CD4-positive, alpha-beta T cell (primary cell): ENCODE data around the gene MAN1C1. TPM values are rescaled to one million over a fixed set of nuclear protein-coding genes. Genes with fewer than 3 reads are reported as not detected.

Source experiments
- ATAC-seq: fragments of 200-7000 bp; cut with Tn5 transposase; one replicate; pipeline ENCODE4 v1.10.0; 2022; ENCODE audit warnings: mild to moderate bottlenecking; ENCODE audit not compliant: poor library complexity
- CTCF ChIA-PET: fragments of 350-600 bp; sonication (Branson Sonifier 250); formaldehyde crosslinking; loops from one replicate; lab custom pipeline; 2021; ENCODE audit warnings: antibody characterized with exemption, inconsistent platforms; lab: Charles Lee
- POLR2A ChIA-PET: fragments of 350-600 bp; sonication (Branson Sonifier 250); formaldehyde crosslinking; loops from one replicate; lab custom pipeline; 2021; ENCODE audit warnings: antibody characterized with exemption, inconsistent platforms; lab: Charles Lee
- DNase-seq, 14 experiments: peaks; one replicate each; pipeline ENCODE4 v3.0.0-alpha.2; 2013 to 2020; ENCODE audit warnings: mixed read lengths in 2 of 14
- H3K27ac ChIP-seq, 2 donors: one replicate each; pipeline versions ENCODE4 v1.5.1 to v1.7.0; 2013; ENCODE audit warnings: low read length in 2 of 2, low read depth in 1 of 2, mild to moderate bottlenecking in 1 of 2
- H3K27me3 ChIP-seq, 2 experiments: 1 replicate in 1 of 2; 2 replicates in 1 of 2; pipeline versions ENCODE4 v1.6.1 to v1.7.0; 2013; ENCODE audit warnings: low read length in 2 of 2, control low read depth in 1 of 2, mild to moderate bottlenecking in 1 of 2, moderate library complexity in 1 of 2; ENCODE audit not compliant: insufficient read depth in 2 of 2, control insufficient read depth in 1 of 2
- H3K36me3 ChIP-seq: one replicate; pipeline ENCODE4 v1.6.1; 2013; ENCODE audit warnings: low read length, control low read depth; ENCODE audit not compliant: insufficient read depth
- H3K4me1 ChIP-seq: one replicate; pipeline ENCODE4 v1.6.1; 2013; ENCODE audit warnings: low read length, control low read depth; ENCODE audit not compliant: insufficient read depth
- H3K4me3 ChIP-seq: one replicate; pipeline ENCODE4 v1.5.1; 2013; ENCODE audit warnings: mild to moderate bottlenecking, low read length, moderate library complexity
- H3K9me3 ChIP-seq, 2 experiments: 1 replicate in 1 of 2; 2 replicates in 1 of 2; pipeline versions ENCODE4 v1.6.1 to v1.7.0; 2013; ENCODE audit warnings: low read length in 2 of 2, mild to moderate bottlenecking in 2 of 2, control low read depth in 1 of 2, moderate library complexity in 1 of 2; ENCODE audit not compliant: control insufficient read depth in 1 of 2, insufficient read depth in 1 of 2
- H3K27ac Mint-ChIP-seq: one replicate; pipeline ENCODE4 v1.8.0; 2020; ENCODE audit warnings: mixed read lengths
- H3K27me3 Mint-ChIP-seq: one replicate; pipeline ENCODE4 v1.8.0; 2021; ENCODE audit warnings: mixed read lengths
- H3K36me3 Mint-ChIP-seq: one replicate; pipeline ENCODE4 v1.8.0; 2021; ENCODE audit warnings: low read depth, mixed read lengths
- H3K4me1 Mint-ChIP-seq: one replicate; pipeline ENCODE4 v1.8.0; 2021; ENCODE audit warnings: low read depth, mixed read lengths
- H3K4me3 Mint-ChIP-seq: one replicate; pipeline ENCODE4 v1.8.0; 2020; ENCODE audit warnings: mild to moderate bottlenecking, mixed read lengths
- H3K9me3 Mint-ChIP-seq: one replicate; pipeline ENCODE4 v1.8.0; 2020; ENCODE audit warnings: mixed read lengths
- intact Hi-C, 2 experiments: fragments of 100-400 bp; cut with DNase I in 1 of 2; cut with micrococcal nuclease in 1 of 2; formaldehyde crosslinking; loops; one replicate each; pipeline versions ENCODE4 v1.15.1 to v1.9.0; 2023 to 2025; cut with DNase I, micrococcal nuclease
- total RNA-seq, 174 experiments: library from RNA in 2 of 174; stranded (reverse) in 2 of 174; gene quantifications; one replicate each; pipeline ENCODE4 v1.2.3 and lab custom pipeline; 2021 to 2026
- TF ChIP-seq, protein P1 (sequence below): fragments of 200-600 bp; IDR thresholded peaks from one replicate; pipeline ENCODE4 v1.8.0; 2022; ENCODE audit warnings: antibody characterized with exemption, mild to moderate bottlenecking

MAN1C1 gene
- total RNA-seq, 2 experiments from 2014 or later = 44.4 to 46.9 TPM

- ATAC-seq (no peak), DNase-seq (peak in 1 of 14 experiments; percentile 8)
- Histone ChIP-seq H3K27me3 (no peaks in the 10 kb centered on the region), H3K27ac (peak overlapping the region; percentile 8 to 15), H3K4me1 (peaks cover 72% of the 10 kb centered on the region), H3K9me3 (no peaks in the 10 kb centered on the region), H3K36me3 (peaks cover 28% of the 10 kb centered on the region), H3K4me3 (no peak overlapping the region)
- intact Hi-C loops = loop anchor here in 1 of 2 experiments (5.0 kb wide), 1 partner anchor 34 kb away; no protein-coding TSS in a partner anchor
- Mint-ChIP-seq H3K9me3 (no peaks in the 10 kb centered on the region), H3K4me3 (no peak overlapping the region), H3K27ac (peak overlapping the region; percentile 87), H3K36me3 (peaks cover 32% of the 10 kb centered on the region), H3K4me1 (peaks cover 60% of the 10 kb centered on the region), H3K27me3 (no peaks in the 10 kb centered on the region)
- ChIA-PET CTCF (interaction anchor here (1.2 to 3.4 kb wide), 4 partner anchors 9 to 67 kb away, joined by 3 to 12 read pairs (median 4); no protein-coding TSS in a partner anchor), POLR2A (interaction anchor here (0.9 to 3.8 kb wide), 22 partner anchors 7 to 249 kb away, joined by 3 to 25 read pairs (median 9); partner anchors contain the start of genes LDLRAP1, MACO1, MAN1C1 and MTFR1L)
- TF ChIP-seq, protein P1, sequence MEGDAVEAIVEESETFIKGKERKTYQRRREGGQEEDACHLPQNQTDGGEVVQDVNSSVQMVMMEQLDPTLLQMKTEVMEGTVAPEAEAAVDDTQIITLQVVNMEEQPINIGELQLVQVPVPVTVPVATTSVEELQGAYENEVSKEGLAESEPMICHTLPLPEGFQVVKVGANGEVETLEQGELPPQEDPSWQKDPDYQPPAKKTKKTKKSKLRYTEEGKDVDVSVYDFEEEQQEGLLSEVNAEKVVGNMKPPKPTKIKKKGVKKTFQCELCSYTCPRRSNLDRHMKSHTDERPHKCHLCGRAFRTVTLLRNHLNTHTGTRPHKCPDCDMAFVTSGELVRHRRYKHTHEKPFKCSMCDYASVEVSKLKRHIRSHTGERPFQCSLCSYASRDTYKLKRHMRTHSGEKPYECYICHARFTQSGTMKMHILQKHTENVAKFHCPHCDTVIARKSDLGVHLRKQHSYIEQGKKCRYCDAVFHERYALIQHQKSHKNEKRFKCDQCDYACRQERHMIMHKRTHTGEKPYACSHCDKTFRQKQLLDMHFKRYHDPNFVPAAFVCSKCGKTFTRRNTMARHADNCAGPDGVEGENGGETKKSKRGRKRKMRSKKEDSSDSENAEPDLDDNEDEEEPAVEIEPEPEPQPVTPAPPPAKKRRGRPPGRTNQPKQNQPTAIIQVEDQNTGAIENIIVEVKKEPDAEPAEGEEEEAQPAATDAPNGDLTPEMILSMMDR = no peak
These were observed 45.0 kb upstream of the MAN1C1 start for GRCh38 chr1:25571522-25571970.

DNA sequence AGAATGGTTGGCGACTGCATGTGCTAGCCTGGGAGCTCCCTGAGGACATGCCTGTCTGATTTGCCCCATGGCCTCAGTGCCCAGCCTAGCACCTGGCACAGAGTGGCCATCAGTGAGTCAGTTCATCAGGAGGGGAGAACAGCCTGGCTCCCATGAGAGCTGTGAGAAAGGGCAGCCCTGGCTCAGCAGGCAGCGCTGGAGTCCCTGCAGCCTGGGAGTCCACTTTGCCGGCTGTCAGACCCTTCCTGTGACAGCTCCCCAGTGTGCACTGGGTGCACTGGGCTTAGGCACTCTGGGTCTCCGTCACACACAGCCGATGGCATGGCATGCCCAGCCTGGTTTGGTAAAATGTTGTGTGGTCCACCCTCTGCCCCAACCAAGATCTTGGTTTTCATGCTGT, 44.5 kb upstream of the MAN1C1 start:
- H3K9me3 ChIP-seq = no peaks in the 10 kb centered on the region
- Mint-ChIP-seq H3K36me3 (peaks cover 27% of the 10 kb centered on the region), H3K9me3 (no peaks in the 10 kb centered on the region), H3K27ac (peak overlapping the region; percentile 87), H3K4me3 (no peak overlapping the region), H3K27me3 (no peaks in the 10 kb centered on the region), H3K4me1 (peaks cover 55% of the 10 kb centered on the region)
- intact Hi-C loops = loop anchor here in 1 of 2 experiments (5.0 kb wide), 1 partner anchor 35 kb away; no protein-coding TSS in a partner anchor
- peaks cover 67% of the 10 kb centered on the region for H3K4me1 ChIP-seq
- H3K4me3 ChIP-seq = no peak overlapping the region
- H3K27ac ChIP-seq = peak overlapping the region in 1 of 2 donors; percentile 8
- ChIA-PET CTCF (interaction anchor here (0.6 to 3.4 kb wide), 12 partner anchors 9 to 202 kb away, joined by 3 to 12 read pairs (median 4); no protein-coding TSS in a partner anchor), POLR2A (interaction anchor here (0.7 to 3.8 kb wide), 27 partner anchors 8 to 304 kb away, joined by 3 to 25 read pairs (median 6); partner anchors contain the start of genes LDLRAP1, MAN1C1, MTFR1L and PAQR7)
- ATAC-seq (no peak), DNase-seq (no peak)
- TF ChIP-seq, protein P1 = no peak
- no peaks in the 10 kb centered on the region for H3K27me3 ChIP-seq
- H3K36me3 ChIP-seq = peaks cover 23% of the 10 kb centered on the region

DNA sequence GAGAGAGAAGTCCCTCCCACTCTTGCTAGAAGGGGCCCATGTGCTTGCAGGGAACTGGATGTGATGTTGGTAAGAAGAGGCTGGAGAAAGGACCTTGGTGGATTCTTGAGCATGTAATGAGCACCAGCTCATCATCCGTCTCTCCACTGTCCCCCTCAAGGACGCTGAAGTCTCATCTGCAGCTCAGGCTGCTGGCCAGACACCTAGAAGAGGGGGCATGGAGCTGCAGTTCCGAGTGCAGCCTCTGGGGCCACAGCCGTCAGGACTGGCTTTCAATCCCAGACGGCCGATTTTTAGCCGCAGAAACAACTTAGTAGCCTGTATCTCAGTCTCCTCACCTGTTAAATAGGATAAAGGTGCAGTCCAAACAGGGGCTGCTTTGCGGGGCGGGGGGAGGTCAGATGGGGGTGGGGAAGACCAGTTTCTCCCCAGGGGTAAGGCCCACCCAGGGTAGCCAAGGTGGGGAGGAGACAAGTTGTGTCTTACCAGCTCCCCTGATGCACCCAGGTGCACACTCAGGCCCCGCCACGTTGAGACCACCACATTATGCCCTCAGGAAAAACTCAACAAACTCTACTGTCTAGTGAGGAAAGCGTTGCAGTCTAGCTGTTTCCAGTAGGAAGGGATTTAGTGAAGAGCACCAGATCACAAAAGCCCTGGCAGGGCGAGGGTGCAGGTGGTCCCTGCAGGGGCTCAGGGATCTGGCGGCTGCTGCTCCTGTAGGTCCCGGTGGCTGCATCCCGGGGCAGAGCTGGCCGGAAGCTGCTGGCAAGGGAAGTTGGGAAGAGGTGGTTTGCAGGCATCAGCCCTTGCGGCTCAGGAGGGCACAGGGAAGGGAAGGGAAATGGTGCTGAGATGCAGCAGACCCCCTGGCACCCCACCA, 43.6 kb upstream of the MAN1C1 start:
- ChIA-PET CTCF (interaction anchor here (0.6 to 3.4 kb wide), 14 partner anchors 10 to 578 kb away, joined by 3 to 12 read pairs (median 4); no protein-coding TSS in a partner anchor), POLR2A (interaction anchor here (0.7 to 3.8 kb wide), 27 partner anchors 8 to 303 kb away, joined by 3 to 25 read pairs (median 6); partner anchors contain the start of genes LDLRAP1, MAN1C1, MTFR1L and PAQR7)
- Histone ChIP-seq H3K27me3 (no peaks in the 10 kb centered on the region), H3K4me1 (peaks cover 58% of the 10 kb centered on the region), H3K27ac (peak overlapping the region in 1 of 2 donors; percentile 8), H3K36me3 (peaks cover 14% of the 10 kb centered on the region), H3K4me3 (no peak overlapping the region), H3K9me3 (no peaks in the 10 kb centered on the region)
- no peak overlapping the region for H3K4me3 Mint-ChIP-seq
- H3K36me3 Mint-ChIP-seq = peaks cover 20% of the 10 kb centered on the region
- ATAC-seq (peak; percentile 82), DNase-seq (peak in 13 of 14 experiments; percentile 31 to 73 (median 42))
- no peaks in the 10 kb centered on the region for H3K9me3 Mint-ChIP-seq
- TF ChIP-seq, protein P1 = peak; percentile 73
- H3K27me3 Mint-ChIP-seq = no peaks in the 10 kb centered on the region
- H3K27ac Mint-ChIP-seq = peak overlapping the region; percentile 87
- intact Hi-C loops = loop anchor here in 1 of 2 experiments (5.0 kb wide), 1 partner anchor 36 kb away; no protein-coding TSS in a partner anchor
- H3K4me1 Mint-ChIP-seq = peaks cover 55% of the 10 kb centered on the region
